Neuron (in vitro differentiated cells): ENCODE results near the gene COL26A1.
"Not testable (repeated sequence)": the region's sequence is repeated elsewhere in the genome, so short reads cannot be mapped to it uniquely, and the experiment has no call there.

Experiments
- H2AFZ ChIP-seq: one replicate; pipeline ENCODE4 v1.6.1; 2013; ENCODE audit warnings: low read depth, mild to moderate bottlenecking, inconsistent platforms, low read length, moderate library complexity
- H3K27me3 ChIP-seq: one replicate; pipeline ENCODE4 v1.6.1; 2013; ENCODE audit warnings: low read length; ENCODE audit not compliant: insufficient read depth
- H3K36me3 ChIP-seq: one replicate; pipeline ENCODE4 v1.6.1; 2013; ENCODE audit warnings: low read length; ENCODE audit not compliant: insufficient read depth
- H3K4me1 ChIP-seq: one replicate; pipeline ENCODE4 v1.6.1; 2013; ENCODE audit warnings: low read length; ENCODE audit not compliant: insufficient read depth
- H3K4me3 ChIP-seq: 2 replicates; pipeline ENCODE4 v1.5.1; 2013; ENCODE audit warnings: mild to moderate bottlenecking, low read length, moderate library complexity
- H3K9me3 ChIP-seq: one replicate; pipeline ENCODE4 v1.6.1; 2013; ENCODE audit warnings: low read length

The COL26A1 gene

DNA sequence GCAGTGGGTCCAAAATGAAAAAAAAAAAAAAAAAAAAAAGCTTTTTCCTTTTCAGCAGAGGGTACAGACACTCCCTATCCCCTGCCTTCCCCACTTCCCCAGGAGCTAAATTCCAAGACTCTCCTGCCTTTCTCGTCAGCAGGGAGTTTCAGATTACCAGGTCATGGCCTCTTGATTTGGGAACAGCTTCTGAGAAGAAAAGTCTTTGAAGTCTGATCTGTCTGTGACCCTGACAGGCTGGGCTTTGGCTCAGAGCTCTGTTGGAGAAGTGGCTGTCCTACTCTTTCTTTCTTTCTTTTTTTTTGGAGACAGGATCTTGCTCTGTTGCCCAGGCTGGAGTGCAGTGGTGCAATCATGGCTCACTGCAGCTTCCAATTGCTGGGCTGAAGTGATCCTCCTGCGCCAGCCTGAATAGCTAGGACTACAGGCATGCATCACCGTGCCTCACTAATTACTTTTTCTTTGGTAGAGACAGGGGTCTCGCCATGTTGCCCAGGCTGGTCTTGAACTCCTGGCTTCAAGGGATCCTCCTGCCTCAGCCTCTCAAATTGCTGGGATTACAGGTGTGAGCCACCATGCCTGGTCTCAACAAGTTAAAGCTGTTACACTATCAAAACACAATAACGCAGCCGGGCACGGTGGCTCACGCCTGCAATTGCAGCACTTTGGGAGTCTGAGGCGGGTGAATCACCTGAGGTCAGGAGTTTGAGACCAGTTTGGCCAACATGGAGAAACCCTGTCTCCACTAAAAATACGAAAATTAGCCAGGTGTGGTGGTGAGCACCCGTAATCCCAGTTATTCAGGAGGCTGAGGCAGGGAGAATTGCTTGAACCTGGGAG, 59.9 kb downstream of the COL26A1 start:
- no peak overlapping the region for H2AFZ ChIP-seq
- H3K36me3 ChIP-seq = no peaks in the 10 kb centered on the region
- no peaks in the 10 kb centered on the region for H3K4me1 ChIP-seq
- H3K27me3 ChIP-seq = no peaks in the 10 kb centered on the region
- H3K9me3 ChIP-seq = no peaks in the 10 kb centered on the region
- H3K4me3 ChIP-seq = no peak overlapping the region

DNA sequence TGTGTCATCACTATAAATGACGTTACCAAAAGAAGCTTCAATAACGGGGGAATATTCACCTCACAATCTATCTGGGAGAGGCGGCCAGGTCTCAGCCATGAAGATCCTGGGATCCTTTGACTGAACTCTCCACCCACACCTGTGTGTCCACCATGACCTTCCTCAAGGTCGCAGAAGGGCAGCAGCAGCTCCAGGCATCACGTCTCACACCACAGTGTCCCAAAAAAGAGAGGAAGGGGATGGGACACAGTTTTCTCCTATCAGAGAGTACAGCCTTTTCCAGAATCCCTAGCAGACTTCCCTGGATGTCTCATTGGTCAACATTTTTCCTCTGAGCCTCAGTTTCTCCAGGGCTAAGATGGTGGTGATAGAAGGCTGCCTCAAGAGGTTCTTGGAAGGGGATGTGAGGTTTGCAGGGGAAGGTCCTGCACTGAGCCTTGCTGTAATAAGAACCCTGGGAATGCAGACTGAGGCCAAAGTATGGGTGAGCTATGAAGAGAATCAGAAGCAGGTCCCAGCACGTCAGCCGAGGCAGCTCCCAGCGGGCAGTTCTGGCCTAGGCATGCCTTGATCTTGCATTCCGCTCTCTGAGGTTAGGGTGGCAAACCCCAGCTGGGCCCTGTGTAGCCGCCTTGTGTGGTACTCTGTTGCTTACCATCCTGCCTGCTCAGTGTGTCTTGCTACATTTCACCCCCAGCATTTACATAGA, 63.8 kb downstream of the COL26A1 start:
- Histone ChIP-seq H3K27me3 (no peaks in the 10 kb centered on the region), H3K4me1 (no peaks in the 10 kb centered on the region), H3K9me3 (no peaks in the 10 kb centered on the region), H3K36me3 (no peaks in the 10 kb centered on the region), H3K4me3 (no peak overlapping the region), H2AFZ (no peak overlapping the region)

DNA sequence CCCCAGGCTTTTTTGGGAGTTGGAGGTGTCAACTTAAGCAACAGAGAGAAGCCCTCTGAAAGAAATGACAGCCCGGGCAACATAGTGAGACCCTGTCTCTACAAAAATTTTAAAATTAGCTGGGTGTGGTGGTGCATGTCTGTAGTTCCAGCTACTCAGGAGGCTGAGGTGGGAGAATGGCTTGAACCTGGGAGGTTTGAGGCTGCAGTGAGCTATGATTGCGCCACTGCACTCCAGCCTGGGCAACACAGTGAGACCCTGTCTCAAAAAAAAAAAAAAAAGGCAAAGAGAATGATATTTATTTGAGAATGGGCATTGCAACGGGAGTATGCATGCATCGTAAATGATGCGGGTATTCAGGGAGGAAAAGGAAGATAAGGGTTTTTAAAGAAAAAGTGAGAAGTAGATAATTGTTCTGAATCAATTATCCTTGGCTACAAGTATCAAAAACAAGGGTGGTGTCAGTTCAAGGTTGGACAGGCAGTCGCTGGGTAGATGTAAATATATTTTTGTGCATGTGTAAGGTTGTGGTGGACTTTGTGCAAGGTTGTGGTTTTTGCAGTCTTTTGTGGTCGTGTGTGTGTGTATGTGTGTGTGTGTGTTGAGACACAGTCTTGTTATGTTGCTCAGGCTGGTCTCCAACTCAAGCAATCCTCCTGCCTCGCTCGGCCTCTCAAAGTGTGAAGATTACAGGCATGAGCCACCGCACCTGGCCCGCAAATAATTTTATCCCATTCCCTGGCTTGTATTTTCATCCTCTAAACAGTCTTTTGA, 65.6 kb downstream of the COL26A1 start:
- Histone ChIP-seq H3K36me3 (no peaks in the 10 kb centered on the region), H3K9me3 (no peaks in the 10 kb centered on the region), H3K4me3 (no peak overlapping the region), H2AFZ (no peak overlapping the region), H3K27me3 (no peaks in the 10 kb centered on the region), H3K4me1 (no peaks in the 10 kb centered on the region)

DNA sequence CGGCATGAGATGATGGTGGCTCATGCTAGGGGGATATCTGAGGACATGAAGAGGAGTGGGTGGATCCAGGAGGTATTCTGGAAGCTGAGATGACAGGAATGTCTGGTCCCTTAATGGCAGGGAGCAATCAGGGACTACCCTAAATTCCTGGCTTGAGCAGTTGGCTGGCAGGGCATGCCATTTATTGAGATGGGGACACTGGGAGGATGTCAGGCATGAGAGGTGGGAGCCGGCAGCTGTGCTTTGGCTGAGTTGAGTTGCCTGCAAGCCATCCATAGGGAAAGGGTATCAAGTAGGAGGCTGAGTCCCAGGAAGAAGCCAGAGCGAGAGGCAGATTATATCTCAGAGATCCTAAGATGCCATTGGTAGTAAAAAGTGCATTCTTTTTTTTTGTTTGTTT, 69.6 kb downstream of the COL26A1 start:
- Histone ChIP-seq H3K27me3 (no peaks in the 10 kb centered on the region), H3K4me3 (no peak overlapping the region), H3K36me3 (no peaks in the 10 kb centered on the region), H2AFZ (no peak overlapping the region), H3K4me1 (no peaks in the 10 kb centered on the region), H3K9me3 (no peaks in the 10 kb centered on the region)

DNA sequence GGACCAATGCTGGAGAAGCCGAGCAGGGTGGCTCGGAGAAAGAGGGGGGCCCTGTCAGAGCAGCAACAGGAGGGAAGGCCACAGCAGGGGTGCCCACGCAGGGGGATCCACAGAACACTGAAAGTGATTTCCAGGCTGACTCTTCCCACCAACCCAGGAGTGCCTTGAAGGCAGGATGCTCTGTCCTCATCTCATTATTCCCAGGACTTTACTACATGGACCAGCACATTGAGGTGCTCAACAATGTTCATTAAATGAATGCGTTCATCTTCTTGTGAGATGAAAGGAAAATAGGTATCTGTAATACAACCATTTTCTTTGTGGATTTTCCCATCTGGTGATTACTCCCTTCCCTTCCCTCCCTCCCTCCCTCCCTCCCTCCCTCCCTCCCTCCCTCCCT, 71.0 kb downstream of the COL26A1 start:
- Histone ChIP-seq H3K9me3 (no peaks in the 10 kb centered on the region), H3K36me3 (no peaks in the 10 kb centered on the region), H3K4me1 (no peaks in the 10 kb centered on the region), H3K4me3 (no peak overlapping the region), H3K27me3 (no peaks in the 10 kb centered on the region), H2AFZ (no peak overlapping the region)

DNA sequence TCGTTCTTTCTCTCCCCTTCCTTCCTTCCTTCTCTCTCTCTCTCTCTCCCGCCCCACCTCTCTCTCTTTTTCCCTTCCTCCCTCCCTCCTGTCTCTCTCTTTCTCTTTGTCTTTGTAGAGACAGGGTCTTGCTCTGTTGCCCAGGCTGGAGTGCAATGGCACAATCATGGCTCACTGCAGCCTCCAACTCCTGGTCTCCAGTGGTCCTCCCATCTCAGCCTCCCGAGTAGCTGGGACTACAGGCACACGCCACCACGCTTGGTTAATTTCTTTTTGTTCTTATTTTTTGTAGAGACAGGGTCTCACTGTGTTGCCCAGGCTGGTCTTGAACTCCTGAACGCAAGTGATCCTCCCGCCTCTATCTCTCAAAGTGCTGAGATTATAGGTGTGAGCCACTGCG, 71.5 kb downstream of the COL26A1 start:
- not testable (repeated sequence) for H3K4me3 ChIP-seq, H2AFZ ChIP-seq, H3K9me3 ChIP-seq, H3K36me3 ChIP-seq, H3K27me3 ChIP-seq, H3K4me1 ChIP-seq

DNA sequence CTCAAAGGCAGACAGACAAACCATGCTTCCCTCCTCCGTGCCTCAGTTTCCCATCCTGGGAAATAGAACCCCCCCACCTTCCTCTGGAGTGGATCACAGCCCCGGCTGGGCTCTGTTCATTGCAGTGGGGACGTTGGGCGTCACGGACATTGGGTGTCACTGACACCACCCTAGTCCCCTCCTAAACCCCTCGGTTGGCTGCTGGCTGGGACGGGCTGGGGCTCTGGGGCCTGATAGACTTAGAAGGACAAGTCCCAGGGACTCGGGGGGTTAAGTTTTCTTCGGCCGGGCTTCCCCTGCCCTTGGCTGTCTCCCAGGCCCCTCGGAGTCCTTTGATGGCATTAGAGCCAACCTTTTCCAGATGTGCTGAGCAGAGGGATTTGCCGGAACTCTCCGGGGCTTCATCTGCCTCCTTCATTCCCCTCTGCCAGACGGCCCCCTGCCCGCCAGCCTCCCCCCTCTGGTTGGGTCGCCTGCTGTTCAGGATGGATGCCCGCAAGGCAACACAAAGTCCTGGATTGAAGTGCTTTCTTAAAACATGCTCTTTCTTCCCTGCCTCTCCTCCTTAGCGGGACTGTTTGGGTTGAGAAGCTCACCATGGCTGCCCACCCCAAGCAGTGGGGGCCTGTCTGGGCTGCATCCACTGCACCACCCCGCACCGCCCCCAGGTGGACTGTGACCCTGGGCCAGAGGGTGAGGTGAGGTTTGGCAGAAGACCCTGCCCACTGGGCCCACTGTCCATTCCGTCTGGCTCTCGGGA, 73.0 kb downstream of the COL26A1 start:
- Histone ChIP-seq H3K36me3 (no peaks in the 10 kb centered on the region), H3K4me1 (no peaks in the 10 kb centered on the region), H2AFZ (no peak overlapping the region), H3K27me3 (no peaks in the 10 kb centered on the region), H3K9me3 (no peaks in the 10 kb centered on the region), H3K4me3 (no peak overlapping the region)

DNA sequence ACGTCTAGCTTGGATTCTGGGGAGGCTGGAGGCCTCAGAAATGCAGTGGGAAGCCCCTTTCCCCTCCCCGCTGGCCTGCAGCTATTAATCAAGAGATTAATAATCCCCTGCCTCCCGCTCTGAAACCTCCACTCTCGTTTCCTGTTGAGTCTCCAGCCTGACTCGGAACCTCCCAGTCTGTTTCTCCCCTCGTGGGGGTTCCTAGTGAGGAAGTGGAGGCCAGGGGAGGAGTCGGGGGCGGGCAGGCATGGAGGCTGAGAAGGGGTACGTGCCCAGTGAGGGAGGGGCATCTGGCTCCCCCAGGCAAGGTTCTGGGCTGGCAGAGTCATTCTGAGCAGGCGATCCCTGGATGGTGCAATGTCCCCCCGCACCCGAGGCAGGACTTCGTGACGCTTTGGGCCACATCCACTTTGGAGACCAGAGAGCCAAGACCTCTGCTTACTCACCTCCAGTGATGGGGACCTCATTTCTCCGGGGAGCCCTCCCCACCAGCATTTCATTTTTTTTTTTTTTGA, 73.6 kb downstream of the COL26A1 start:
- no peaks in the 10 kb centered on the region for H3K4me1 ChIP-seq
- no peak overlapping the region for H3K4me3 ChIP-seq
- H3K27me3 ChIP-seq = no peaks in the 10 kb centered on the region
- H3K9me3 ChIP-seq = no peaks in the 10 kb centered on the region
- H3K36me3 ChIP-seq = no peaks in the 10 kb centered on the region
- no peak overlapping the region for H2AFZ ChIP-seq

DNA sequence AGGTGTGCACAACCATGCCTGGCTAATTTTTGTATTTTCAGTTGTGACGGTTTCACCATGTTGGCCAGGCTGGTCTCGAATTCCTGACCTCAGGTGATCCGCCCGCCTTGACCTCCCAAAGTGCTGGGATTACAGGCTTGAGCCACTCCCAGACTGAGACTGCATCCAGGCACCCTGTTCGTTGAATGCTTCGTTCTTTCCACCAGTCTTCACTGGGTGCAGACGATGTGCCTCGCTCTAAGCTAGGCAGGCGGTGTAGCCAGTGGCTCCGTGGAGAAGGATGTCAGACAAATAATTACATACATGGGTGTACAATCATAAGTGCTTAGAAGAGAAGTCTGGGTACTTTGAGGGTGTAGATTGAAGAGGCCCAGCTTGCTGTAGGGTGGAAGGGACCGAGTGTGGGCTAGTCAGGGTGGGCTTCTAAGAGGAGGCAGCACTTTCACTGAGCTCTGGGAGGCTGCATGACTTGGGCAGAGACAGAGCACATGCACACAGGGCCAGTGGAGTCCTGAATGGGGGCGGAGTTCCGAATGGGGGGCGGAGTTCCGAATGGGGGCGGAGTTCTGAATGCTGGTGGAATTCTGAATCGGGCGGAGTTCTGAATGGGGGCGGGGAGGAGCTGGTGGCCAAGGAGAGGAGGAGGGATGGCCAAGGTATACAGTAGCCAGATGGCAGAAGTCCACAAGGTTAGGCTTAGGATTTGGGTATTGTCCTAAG, 74.3 kb downstream of the COL26A1 start:
- H3K9me3 ChIP-seq = no peaks in the 10 kb centered on the region

DNA sequence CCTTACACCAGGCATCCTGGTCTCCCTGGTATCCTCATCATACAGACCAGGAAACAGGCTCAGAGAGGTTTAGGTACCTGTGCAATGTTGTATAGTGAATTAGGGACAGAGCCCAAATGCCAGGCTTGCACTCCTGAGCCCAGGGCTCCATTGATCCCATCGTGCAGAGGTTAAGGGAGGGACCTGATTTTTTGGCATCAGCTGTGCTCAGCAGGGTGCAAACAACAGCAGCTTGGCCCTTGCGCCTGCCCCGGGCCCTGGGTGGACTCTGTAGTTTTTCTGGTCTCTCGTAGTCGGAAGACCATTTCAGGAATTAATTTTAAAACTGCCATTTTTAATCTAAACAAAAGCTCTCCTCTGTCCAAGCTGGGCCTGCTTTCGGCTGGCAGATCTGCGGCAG, 79.2 kb downstream of the COL26A1 start:
- no peaks in the 10 kb centered on the region for H3K36me3 ChIP-seq
- no peaks in the 10 kb centered on the region for H3K9me3 ChIP-seq
- H2AFZ ChIP-seq = no peak overlapping the region
- no peaks in the 10 kb centered on the region for H3K4me1 ChIP-seq
- no peaks in the 10 kb centered on the region for H3K27me3 ChIP-seq
- H3K4me3 ChIP-seq = no peak overlapping the region

More for the DNA sequence above, 74.3 kb downstream of the COL26A1 start:
- H3K4me1 ChIP-seq = no peaks in the 10 kb centered on the region
- no peak overlapping the region for H3K4me3 ChIP-seq
- no peaks in the 10 kb centered on the region for H3K27me3 ChIP-seq
- H2AFZ ChIP-seq = no peak overlapping the region
- H3K36me3 ChIP-seq = no peaks in the 10 kb centered on the region

DNA sequence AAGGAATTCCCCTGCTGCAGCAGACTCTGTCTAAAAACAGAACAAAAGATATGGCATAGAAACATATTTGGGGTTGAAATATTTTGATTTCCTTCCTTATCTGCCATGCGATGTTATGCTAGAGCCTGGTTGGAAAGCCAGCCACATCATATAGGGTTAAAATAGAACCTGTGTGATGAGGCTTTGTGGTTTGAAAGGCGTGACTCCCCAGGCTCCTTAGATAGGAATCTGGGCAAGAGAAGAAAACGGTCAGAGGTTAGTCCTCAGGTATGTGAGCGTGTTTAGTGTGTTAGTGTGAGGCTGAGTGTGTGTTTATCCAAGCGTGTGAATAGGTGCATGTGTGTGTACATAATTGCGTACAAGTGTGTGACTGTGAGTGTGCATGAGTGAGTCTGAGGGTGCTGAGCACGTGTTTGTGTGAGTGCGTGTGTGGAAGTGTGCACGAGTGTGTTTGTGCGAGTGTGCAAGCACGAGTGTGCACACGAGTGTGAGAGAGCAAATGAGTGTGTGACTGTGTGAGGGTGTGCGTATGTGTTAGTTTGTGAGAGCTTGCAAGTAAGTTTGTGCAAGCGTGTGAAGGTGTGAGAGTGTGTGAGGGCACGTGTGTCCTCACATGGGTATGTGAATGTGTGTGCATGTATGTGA, 79.9 kb downstream of the COL26A1 start:
- Histone ChIP-seq H2AFZ (no peak overlapping the region), H3K9me3 (no peaks in the 10 kb centered on the region), H3K36me3 (no peaks in the 10 kb centered on the region), H3K27me3 (no peaks in the 10 kb centered on the region), H3K4me3 (no peak overlapping the region), H3K4me1 (no peaks in the 10 kb centered on the region)

DNA sequence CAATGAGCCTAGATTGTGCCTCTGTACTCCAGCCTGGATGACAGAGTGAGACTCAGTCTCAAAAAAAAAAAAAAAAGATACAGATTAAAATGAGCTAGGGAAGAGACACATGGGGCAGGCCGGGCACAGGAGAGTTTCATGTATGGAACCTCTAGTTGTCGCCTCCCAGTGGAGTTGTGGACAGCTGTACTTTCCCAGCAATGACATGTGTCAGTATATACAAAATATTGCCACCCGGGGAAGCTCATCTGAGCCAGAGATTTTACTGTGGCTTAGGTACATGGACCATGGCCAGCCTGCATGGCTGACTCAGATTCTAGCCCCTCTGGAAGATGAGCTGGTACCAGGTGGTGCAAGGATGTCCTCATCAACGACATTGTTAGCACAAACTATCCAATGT, 87.4 kb downstream of the COL26A1 start:
- Histone ChIP-seq H3K4me3 (no peak overlapping the region), H3K9me3 (no peaks in the 10 kb centered on the region), H2AFZ (no peak overlapping the region), H3K4me1 (no peaks in the 10 kb centered on the region), H3K36me3 (no peaks in the 10 kb centered on the region), H3K27me3 (no peaks in the 10 kb centered on the region)
